Measurements from ENCODE around the gene KRTAP5-11.

KRTAP5-11 gene

DNA sequence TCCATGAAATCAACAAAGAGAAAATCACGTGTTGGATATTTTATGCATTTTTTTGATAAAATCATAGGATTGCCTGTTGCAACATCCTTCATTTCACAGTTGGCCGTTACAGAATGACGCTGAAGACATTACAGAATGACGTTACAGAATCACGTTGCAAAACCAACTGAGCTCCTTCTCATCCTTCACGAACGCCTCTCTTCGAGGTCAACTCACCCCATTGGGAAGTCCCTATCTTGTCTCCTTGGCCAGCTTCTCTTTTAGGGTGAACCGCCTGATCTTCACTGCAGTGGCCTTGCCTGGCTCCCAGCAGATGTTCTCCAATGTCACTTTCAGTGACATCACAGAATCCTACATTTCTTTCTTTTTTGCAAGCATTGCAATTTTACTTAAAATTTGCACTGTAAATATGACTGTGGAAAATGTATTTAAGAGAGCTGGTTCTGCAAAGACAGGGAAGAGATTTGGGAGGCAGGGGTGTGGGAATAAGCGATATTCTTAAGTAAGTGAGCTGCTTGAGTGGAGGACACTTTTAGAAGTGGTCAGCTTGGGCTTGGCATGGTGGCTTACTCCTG lies 50.6 kb downstream of the KRTAP5-11 start:
- H3K4me3 ChIP-seq (ENCODE audit: low read depth, low read length): no peak overlapping the region
- no peak for DNase-seq (ENCODE audit: low read depth)
- no peak for TF ChIP-seq POLR2A (IDR thresholded peaks at IDR 0.05; ENCODE audit: extremely low read depth, insufficient read length)
- TF ChIP-seq MAX (IDR thresholded peaks at IDR 0.05; ENCODE audit: low read depth, low read length): no peak
- no peak for TF ChIP-seq MYC (IDR thresholded peaks at IDR 0.05; ENCODE audit: low read depth, low read length)
- TF ChIP-seq CTCF (IDR thresholded peaks at IDR 0.05; ENCODE audit: low read depth, low read length): no peak
